ENCODE measurements around the gene PHACTR1.

DNA sequence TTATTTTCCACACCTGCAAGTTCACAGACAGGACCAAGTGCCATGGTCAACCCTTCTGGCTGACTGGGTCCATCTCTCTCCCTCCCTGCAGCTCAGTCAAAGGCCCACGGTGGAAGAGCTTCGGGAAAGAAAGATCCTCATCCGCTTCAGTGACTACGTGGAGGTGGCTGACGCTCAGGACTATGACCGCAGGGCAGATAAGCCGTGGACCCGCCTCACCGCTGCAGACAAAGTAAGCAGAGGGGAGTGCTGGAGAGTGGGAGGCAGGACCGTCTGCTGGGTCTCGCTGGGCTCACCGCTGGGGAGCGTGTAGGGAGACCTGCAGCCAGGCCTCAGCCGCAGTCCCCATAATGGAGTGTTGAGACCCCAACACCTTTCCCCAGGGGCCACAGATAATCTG, 566.8 kb downstream of the PHACTR1 start:
- TF ChIP-seq, protein P1, sequence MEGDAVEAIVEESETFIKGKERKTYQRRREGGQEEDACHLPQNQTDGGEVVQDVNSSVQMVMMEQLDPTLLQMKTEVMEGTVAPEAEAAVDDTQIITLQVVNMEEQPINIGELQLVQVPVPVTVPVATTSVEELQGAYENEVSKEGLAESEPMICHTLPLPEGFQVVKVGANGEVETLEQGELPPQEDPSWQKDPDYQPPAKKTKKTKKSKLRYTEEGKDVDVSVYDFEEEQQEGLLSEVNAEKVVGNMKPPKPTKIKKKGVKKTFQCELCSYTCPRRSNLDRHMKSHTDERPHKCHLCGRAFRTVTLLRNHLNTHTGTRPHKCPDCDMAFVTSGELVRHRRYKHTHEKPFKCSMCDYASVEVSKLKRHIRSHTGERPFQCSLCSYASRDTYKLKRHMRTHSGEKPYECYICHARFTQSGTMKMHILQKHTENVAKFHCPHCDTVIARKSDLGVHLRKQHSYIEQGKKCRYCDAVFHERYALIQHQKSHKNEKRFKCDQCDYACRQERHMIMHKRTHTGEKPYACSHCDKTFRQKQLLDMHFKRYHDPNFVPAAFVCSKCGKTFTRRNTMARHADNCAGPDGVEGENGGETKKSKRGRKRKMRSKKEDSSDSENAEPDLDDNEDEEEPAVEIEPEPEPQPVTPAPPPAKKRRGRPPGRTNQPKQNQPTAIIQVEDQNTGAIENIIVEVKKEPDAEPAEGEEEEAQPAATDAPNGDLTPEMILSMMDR (IDR thresholded peaks at IDR 0.05): no peak
- TF ChIP-seq POLR2A (IDR thresholded peaks at IDR 0.05): no peak

All from lower leg skin (tissue), 3 donors.